Peyer's patch (tissue), 4 donors: ENCODE data around the gene TEX50.
"Not testable (repeated sequence)": the region's sequence is repeated elsewhere in the genome, so short reads cannot be mapped to it uniquely, and the experiment has no call there.

Experiments used
- CTCF ChIP-seq, 6 experiments: fragments of 450-650 bp in 4 of 6; fragments of 200-600 bp in 2 of 6; sonication (generic) in 1 of 6; IDR thresholded peaks; one replicate each; pipeline ENCODE4 v1.5.1; 2017 to 2019; ENCODE audit warnings: antibody characterized with exemption in 6 of 6, mild to moderate bottlenecking in 3 of 6, moderate library complexity in 1 of 6
- POLR2A ChIP-seq, 2 donors: fragments of 450-650 bp; IDR thresholded peaks; one replicate each; pipeline ENCODE4 v1.5.1; 2017; ENCODE audit warnings: antibody characterized with exemption in 2 of 2, mild to moderate bottlenecking in 2 of 2, moderate library complexity in 2 of 2

- TF ChIP-seq POLR2A, CTCF (IDR thresholded peaks at IDR 0.05): not testable (repeated sequence)
Measured at GRCh38 chr1:173685121-173685520, 50.0 kb downstream of the TEX50 start.
